ENCODE results near the gene INHBB. TPM values are rescaled to one million over a fixed set of nuclear protein-coding genes. Genes with fewer than 3 reads are reported as not detected.

Gene INHBB
- total and polyA plus RNA-seq, 11 donors: 0.70 to 38.0 (median 2.8) TPM

DNA sequence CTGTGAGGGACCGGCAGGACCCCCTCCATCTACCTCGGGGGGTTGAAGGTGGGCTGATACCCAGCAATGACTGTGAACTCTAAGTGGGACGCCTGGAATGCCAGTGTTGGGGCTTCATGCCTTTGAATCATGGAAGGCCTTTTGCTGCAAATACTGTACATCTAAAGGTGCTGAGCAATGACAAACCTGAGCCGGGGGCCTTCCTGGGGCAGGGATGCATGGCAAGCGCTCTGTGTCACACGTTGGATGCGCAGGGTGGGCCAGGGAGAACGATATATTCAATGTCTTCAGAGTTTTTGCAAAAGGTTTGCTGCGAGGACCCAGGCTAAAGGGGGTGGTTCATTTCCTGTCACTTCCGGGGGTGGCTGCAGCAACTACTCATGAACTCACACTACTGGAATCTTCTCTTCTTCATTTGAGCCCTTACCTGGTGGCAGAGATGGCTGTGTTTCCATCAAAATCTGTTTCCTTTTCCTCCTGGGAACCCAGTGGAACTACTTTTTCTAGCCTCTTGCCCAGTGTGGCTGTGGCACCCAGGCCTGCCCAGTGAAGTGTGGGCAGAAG lies 24.1 kb upstream of the INHBB start:
- Histone ChIP-seq H3K36me3 (no peaks in the 10 kb centered on the region), H3K4me1 (peaks cover 0 to 37% (median 14%) of the 10 kb centered on the region in 12 donors), H3K27me3 (no peaks in the 10 kb centered on the region), H3K9me3 (no peaks in the 10 kb centered on the region), H3K27ac (no peak overlapping the region), H3K4me3 (no peak overlapping the region)
- no peak for ATAC-seq
- WGBS, 4 donors: 88 to 94% (median 91%) methylated on average over 10 of the region's 10 CpGs
- peak in 1 of 5 donors; percentile 12 for DNase-seq
- TF ChIP-seq, protein P1, sequence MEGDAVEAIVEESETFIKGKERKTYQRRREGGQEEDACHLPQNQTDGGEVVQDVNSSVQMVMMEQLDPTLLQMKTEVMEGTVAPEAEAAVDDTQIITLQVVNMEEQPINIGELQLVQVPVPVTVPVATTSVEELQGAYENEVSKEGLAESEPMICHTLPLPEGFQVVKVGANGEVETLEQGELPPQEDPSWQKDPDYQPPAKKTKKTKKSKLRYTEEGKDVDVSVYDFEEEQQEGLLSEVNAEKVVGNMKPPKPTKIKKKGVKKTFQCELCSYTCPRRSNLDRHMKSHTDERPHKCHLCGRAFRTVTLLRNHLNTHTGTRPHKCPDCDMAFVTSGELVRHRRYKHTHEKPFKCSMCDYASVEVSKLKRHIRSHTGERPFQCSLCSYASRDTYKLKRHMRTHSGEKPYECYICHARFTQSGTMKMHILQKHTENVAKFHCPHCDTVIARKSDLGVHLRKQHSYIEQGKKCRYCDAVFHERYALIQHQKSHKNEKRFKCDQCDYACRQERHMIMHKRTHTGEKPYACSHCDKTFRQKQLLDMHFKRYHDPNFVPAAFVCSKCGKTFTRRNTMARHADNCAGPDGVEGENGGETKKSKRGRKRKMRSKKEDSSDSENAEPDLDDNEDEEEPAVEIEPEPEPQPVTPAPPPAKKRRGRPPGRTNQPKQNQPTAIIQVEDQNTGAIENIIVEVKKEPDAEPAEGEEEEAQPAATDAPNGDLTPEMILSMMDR (IDR thresholded peaks at IDR 0.05): no peak
- TF ChIP-seq POLR2A (IDR thresholded peaks at IDR 0.05): no peak
- intact Hi-C loops (cut with DNase I): no loop called here

DNA sequence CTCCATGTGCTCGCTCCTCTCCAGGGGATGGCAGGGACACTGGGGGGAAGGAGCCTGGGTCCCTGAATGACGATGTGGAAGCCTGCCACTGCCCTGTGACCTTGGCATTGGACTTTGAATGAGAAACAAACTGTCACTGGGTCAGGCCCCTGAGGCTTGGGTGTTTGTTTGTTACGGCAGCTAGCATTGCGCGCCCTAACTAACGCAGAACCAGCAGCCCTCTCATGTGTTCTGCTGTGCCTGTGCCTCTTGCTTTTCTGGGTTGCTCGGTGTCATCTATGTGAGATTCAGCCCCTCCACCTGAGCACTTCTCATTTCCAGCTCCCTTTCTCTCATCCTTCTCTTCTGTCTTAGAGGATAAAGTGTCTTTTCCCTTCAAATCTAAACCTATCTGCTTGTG lies 23.6 kb upstream of the INHBB start:
- intact Hi-C loops (cut with DNase I): no loop called here
- peak in 1 of 5 donors; percentile 28 for DNase-seq

GRCh38 chr2:120323214-120323613 lies 22.7 kb upstream of the INHBB start:
- Histone ChIP-seq H3K36me3 (no peaks in the 10 kb centered on the region), H3K27ac (no peak overlapping the region), H3K27me3 (no peaks in the 10 kb centered on the region), H3K9me3 (no peaks in the 10 kb centered on the region), H3K4me1 (peaks cover 0 to 37% (median 14%) of the 10 kb centered on the region in 12 donors), H3K4me3 (no peak overlapping the region)
- 49 to 63% (median 58%) methylated on average over 10 of the region's 10 CpGs for WGBS, 4 donors
- DNase-seq (peak; percentile 48 to 85 (median 68)), ATAC-seq (peak; percentile 53 to 94 (median 86))
- no peak for TF ChIP-seq POLR2A (IDR thresholded peaks at IDR 0.05)
- TF ChIP-seq, protein P1 (IDR thresholded peaks at IDR 0.05): no peak
- intact Hi-C loops (cut with DNase I): no loop called here

More for the DNA sequence above, 23.6 kb upstream of the INHBB start:
- 95 to 99% (median 98%) methylated on average over 6 to 7 of the region's 7 CpGs for WGBS, 4 donors
- TF ChIP-seq, protein P1 (IDR thresholded peaks at IDR 0.05): no peak
- no peak for TF ChIP-seq POLR2A (IDR thresholded peaks at IDR 0.05)
- H3K27ac ChIP-seq: no peak overlapping the region
- no peaks in the 10 kb centered on the region for H3K36me3 ChIP-seq
- no peak for ATAC-seq
- H3K27me3 ChIP-seq: no peaks in the 10 kb centered on the region
- H3K4me3 ChIP-seq: no peak overlapping the region
- H3K9me3 ChIP-seq: no peaks in the 10 kb centered on the region
- H3K4me1 ChIP-seq: peaks cover 0 to 37% (median 14%) of the 10 kb centered on the region in 12 donors

GRCh38 chr2:120323807-120324399 lies 22.0 kb upstream of the INHBB start:
- 48 to 51% (median 50%) methylated on average over 7 to 10 of the region's 10 CpGs for WGBS, 4 donors
- intact Hi-C loops (cut with DNase I): no loop called here
- ATAC-seq: no peak
- Histone ChIP-seq H3K4me3 (no peak overlapping the region), H3K9me3 (no peaks in the 10 kb centered on the region), H3K27me3 (no peaks in the 10 kb centered on the region), H3K4me1 (peaks cover 0 to 32% (median 10%) of the 10 kb centered on the region in 12 donors), H3K27ac (no peak overlapping the region), H3K36me3 (no peaks in the 10 kb centered on the region)
- DNase-seq: peak in 1 of 5 donors; percentile 14
- TF ChIP-seq, protein P1 (IDR thresholded peaks at IDR 0.05): no peak
- no peak for TF ChIP-seq POLR2A (IDR thresholded peaks at IDR 0.05)

Data from heart left ventricle (tissue), 16 donors.